Mucosa of rectum (tissue), 2 donors: ENCODE results near the gene ZCCHC4.

Experiments used
- H3K27ac ChIP-seq, 2 donors: one replicate each; pipeline ENCODE4 v1.7.0; 2013; ENCODE audit warnings: inconsistent platforms in 2 of 2, low read depth in 2 of 2, low read length in 2 of 2
- H3K27me3 ChIP-seq, 2 donors: one replicate each; pipeline ENCODE4 v1.7.0; 2013; ENCODE audit warnings: low read length in 2 of 2; ENCODE audit not compliant: control insufficient read depth in 2 of 2, insufficient read depth in 2 of 2
- H3K36me3 ChIP-seq, 2 donors: one replicate each; pipeline ENCODE4 v1.7.0; 2013; ENCODE audit warnings: low read length in 2 of 2; ENCODE audit not compliant: control insufficient read depth in 2 of 2, insufficient read depth in 2 of 2
- H3K4me1 ChIP-seq, 2 donors: one replicate each; pipeline ENCODE4 v1.7.0; 2013; ENCODE audit warnings: low read length in 2 of 2, mild to moderate bottlenecking in 1 of 2; ENCODE audit not compliant: control insufficient read depth in 2 of 2, insufficient read depth in 2 of 2
- H3K4me3 ChIP-seq, 2 donors: one replicate each; pipeline ENCODE4 v1.7.0; 2013; ENCODE audit warnings: low read length in 2 of 2
- H3K9ac ChIP-seq, 2 donors: one replicate each; pipeline ENCODE4 v1.7.0; 2013; ENCODE audit warnings: low read length in 2 of 2, low read depth in 1 of 2, mild to moderate bottlenecking in 1 of 2
- H3K9me3 ChIP-seq, 2 donors: one replicate each; pipeline ENCODE4 v1.7.0; 2013; ENCODE audit warnings: low read length in 2 of 2; ENCODE audit not compliant: control insufficient read depth in 2 of 2
- donor health status: healthy.
- donor health status: Normal muscosa, but diverticular disease.

The ZCCHC4 gene

GRCh38 chr4:25402521-25402920 lies 89.9 kb downstream of the ZCCHC4 start:
- H3K27me3 ChIP-seq: no peaks in the 10 kb centered on the region
- H3K9ac ChIP-seq: no peak overlapping the region
- peaks cover 52 to 58% of the 10 kb centered on the region in 2 donors for H3K36me3 ChIP-seq
- no peaks in the 10 kb centered on the region for H3K9me3 ChIP-seq
- no peak overlapping the region for H3K27ac ChIP-seq
- H3K4me3 ChIP-seq: no peak overlapping the region
- no peaks in the 10 kb centered on the region for H3K4me1 ChIP-seq

- Histone ChIP-seq H3K27me3 (no peaks in the 10 kb centered on the region), H3K9me3 (no peaks in the 10 kb centered on the region), H3K9ac (no peak overlapping the region), H3K36me3 (peaks cover 53 to 54% of the 10 kb centered on the region in 2 donors), H3K27ac (no peak overlapping the region), H3K4me1 (no peaks in the 10 kb centered on the region), H3K4me3 (no peak overlapping the region)
Observed at GRCh38 chr4:25403699-25404098, 91.1 kb downstream of the ZCCHC4 start.

GRCh38 chr4:25405453-25405852 lies 92.9 kb downstream of the ZCCHC4 start:
- Histone ChIP-seq H3K36me3 (peaks cover 56 to 60% of the 10 kb centered on the region in 2 donors), H3K27ac (no peak overlapping the region), H3K9me3 (no peaks in the 10 kb centered on the region), H3K9ac (no peak overlapping the region), H3K4me1 (no peaks in the 10 kb centered on the region), H3K27me3 (no peaks in the 10 kb centered on the region), H3K4me3 (no peak overlapping the region)

- H3K9me3 ChIP-seq: no peaks in the 10 kb centered on the region
- H3K36me3 ChIP-seq: peaks cover 60 to 61% of the 10 kb centered on the region in 2 donors
- H3K9ac ChIP-seq: no peak overlapping the region
- H3K4me1 ChIP-seq: no peaks in the 10 kb centered on the region
- no peak overlapping the region for H3K27ac ChIP-seq
- H3K27me3 ChIP-seq: no peaks in the 10 kb centered on the region
- no peak overlapping the region for H3K4me3 ChIP-seq
Observed at GRCh38 chr4:25406081-25406692, 93.6 kb downstream of the ZCCHC4 start.

- no peaks in the 10 kb centered on the region for H3K4me1 ChIP-seq
- H3K27ac ChIP-seq: no peak overlapping the region
- no peaks in the 10 kb centered on the region for H3K27me3 ChIP-seq
- peaks cover 59 to 77% of the 10 kb centered on the region in 2 donors for H3K36me3 ChIP-seq
- no peaks in the 10 kb centered on the region for H3K9me3 ChIP-seq
- no peak overlapping the region for H3K4me3 ChIP-seq
- no peak overlapping the region for H3K9ac ChIP-seq
Observed at GRCh38 chr4:25410820-25411529, 98.4 kb downstream of the ZCCHC4 start.

GRCh38 chr4:25413261-25413660 lies 100.7 kb downstream of the ZCCHC4 start:
- Histone ChIP-seq H3K4me1 (no peaks in the 10 kb centered on the region), H3K27ac (no peak overlapping the region), H3K27me3 (no peaks in the 10 kb centered on the region), H3K9me3 (no peaks in the 10 kb centered on the region), H3K36me3 (peaks cover 62 to 81% of the 10 kb centered on the region in 2 donors), H3K4me3 (no peak overlapping the region), H3K9ac (no peak overlapping the region)

GRCh38 chr4:25417014-25417413 lies 104.4 kb downstream of the ZCCHC4 start:
- Histone ChIP-seq H3K9me3 (no peaks in the 10 kb centered on the region), H3K36me3 (peaks cover 38 to 46% of the 10 kb centered on the region in 2 donors), H3K4me1 (peaks cover 0 to 6% of the 10 kb centered on the region in 2 donors), H3K27ac (no peak overlapping the region), H3K4me3 (no peak overlapping the region), H3K27me3 (no peaks in the 10 kb centered on the region), H3K9ac (no peak overlapping the region)
